ENCODE measurements around the gene B3GLCT. TPM values are rescaled to one million over a fixed set of nuclear protein-coding genes. Genes with fewer than 3 reads are reported as not detected.

Gene B3GLCT
- polyA plus RNA-seq, 1 of the 3 experiments (the other 2 are of a cell fraction), result 2.4 TPM

GRCh38 chr13:31286930-31287329, 87.2 kb downstream of the B3GLCT start:
- no peak overlapping the region for H3K4me3 ChIP-seq (ENCODE audit: low read depth in 2 of 2, low read length in 1 of 2)
- POLR2A ChIA-PET, result no interaction called here
- no peak overlapping the region for H3K27ac ChIP-seq (ENCODE audit: low read depth in 2 of 2, low read length in 1 of 2)
- no peaks in the 10 kb centered on the region for H3K79me2 ChIP-seq (ENCODE audit: insufficient read depth)
- H3K4me1 ChIP-seq (ENCODE audit: control insufficient read depth in 1 of 2, insufficient read depth in 2 of 2, low read depth in 1 of 2, low read length in 1 of 2), result no peaks in the 10 kb centered on the region
- TF ChIP-seq FOXJ3 (CRISPR knock-in tag; IDR thresholded peaks at IDR 0.05), result no peak
- TF ChIP-seq EZH2phosphoT487 (IDR thresholded peaks at IDR 0.05; ENCODE audit: borderline replicate concordance, low read depth), result no peak
- TF ChIP-seq PBX3 (IDR thresholded peaks at IDR 0.05), result no peak
- no peak for TF ChIP-seq GABPA (IDR thresholded peaks at IDR 0.05; ENCODE audit: low read depth)
- no peak for TF ChIP-seq TEAD4 (IDR thresholded peaks at IDR 0.05; ENCODE audit: borderline replicate concordance, insufficient read depth)
- TF ChIP-seq, protein P1, sequence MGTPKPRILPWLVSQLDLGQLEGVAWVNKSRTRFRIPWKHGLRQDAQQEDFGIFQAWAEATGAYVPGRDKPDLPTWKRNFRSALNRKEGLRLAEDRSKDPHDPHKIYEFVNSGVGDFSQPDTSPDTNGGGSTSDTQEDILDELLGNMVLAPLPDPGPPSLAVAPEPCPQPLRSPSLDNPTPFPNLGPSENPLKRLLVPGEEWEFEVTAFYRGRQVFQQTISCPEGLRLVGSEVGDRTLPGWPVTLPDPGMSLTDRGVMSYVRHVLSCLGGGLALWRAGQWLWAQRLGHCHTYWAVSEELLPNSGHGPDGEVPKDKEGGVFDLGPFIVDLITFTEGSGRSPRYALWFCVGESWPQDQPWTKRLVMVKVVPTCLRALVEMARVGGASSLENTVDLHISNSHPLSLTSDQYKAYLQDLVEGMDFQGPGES (IDR thresholded peaks at IDR 0.05; ENCODE audit: low read depth, low read length), result no peak
- TF ChIP-seq RXRA (IDR thresholded peaks at IDR 0.05; ENCODE audit: borderline replicate concordance, low read depth), result no peak
- no peak for TF ChIP-seq FOXM1 (IDR thresholded peaks at IDR 0.05; ENCODE audit: low read depth)
- no peak for TF ChIP-seq RFX5 (IDR thresholded peaks at IDR 0.05; ENCODE audit: low read length)
- TF ChIP-seq, protein P2, sequence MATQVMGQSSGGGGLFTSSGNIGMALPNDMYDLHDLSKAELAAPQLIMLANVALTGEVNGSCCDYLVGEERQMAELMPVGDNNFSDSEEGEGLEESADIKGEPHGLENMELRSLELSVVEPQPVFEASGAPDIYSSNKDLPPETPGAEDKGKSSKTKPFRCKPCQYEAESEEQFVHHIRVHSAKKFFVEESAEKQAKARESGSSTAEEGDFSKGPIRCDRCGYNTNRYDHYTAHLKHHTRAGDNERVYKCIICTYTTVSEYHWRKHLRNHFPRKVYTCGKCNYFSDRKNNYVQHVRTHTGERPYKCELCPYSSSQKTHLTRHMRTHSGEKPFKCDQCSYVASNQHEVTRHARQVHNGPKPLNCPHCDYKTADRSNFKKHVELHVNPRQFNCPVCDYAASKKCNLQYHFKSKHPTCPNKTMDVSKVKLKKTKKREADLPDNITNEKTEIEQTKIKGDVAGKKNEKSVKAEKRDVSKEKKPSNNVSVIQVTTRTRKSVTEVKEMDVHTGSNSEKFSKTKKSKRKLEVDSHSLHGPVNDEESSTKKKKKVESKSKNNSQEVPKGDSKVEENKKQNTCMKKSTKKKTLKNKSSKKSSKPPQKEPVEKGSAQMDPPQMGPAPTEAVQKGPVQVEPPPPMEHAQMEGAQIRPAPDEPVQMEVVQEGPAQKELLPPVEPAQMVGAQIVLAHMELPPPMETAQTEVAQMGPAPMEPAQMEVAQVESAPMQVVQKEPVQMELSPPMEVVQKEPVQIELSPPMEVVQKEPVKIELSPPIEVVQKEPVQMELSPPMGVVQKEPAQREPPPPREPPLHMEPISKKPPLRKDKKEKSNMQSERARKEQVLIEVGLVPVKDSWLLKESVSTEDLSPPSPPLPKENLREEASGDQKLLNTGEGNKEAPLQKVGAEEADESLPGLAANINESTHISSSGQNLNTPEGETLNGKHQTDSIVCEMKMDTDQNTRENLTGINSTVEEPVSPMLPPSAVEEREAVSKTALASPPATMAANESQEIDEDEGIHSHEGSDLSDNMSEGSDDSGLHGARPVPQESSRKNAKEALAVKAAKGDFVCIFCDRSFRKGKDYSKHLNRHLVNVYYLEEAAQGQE (IDR thresholded peaks at IDR 0.05; ENCODE audit: low read depth, low read length), result no peak
- no peak for TF ChIP-seq GATA2 (CRISPR knock-in tag; IDR thresholded peaks at IDR 0.05)
- no peak for TF ChIP-seq SIN3A (IDR thresholded peaks at IDR 0.05; ENCODE audit: borderline replicate concordance, low read depth, low read length)
- no peak for TF ChIP-seq TCF12 (IDR thresholded peaks at IDR 0.05)
- TF ChIP-seq EP300 (IDR thresholded peaks at IDR 0.05; ENCODE audit: borderline replicate concordance in 1 of 2, low read depth in 1 of 2, low read length in 1 of 2), result no peak
- TF ChIP-seq, protein P3, sequence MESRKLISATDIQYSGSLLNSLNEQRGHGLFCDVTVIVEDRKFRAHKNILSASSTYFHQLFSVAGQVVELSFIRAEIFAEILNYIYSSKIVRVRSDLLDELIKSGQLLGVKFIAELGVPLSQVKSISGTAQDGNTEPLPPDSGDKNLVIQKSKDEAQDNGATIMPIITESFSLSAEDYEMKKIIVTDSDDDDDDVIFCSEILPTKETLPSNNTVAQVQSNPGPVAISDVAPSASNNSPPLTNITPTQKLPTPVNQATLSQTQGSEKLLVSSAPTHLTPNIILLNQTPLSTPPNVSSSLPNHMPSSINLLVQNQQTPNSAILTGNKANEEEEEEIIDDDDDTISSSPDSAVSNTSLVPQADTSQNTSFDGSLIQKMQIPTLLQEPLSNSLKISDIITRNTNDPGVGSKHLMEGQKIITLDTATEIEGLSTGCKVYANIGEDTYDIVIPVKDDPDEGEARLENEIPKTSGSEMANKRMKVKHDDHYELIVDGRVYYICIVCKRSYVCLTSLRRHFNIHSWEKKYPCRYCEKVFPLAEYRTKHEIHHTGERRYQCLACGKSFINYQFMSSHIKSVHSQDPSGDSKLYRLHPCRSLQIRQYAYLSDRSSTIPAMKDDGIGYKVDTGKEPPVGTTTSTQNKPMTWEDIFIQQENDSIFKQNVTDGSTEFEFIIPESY (IDR thresholded peaks at IDR 0.05; ENCODE audit: borderline replicate concordance, low read depth), result no peak
- TF ChIP-seq SMC3 (IDR thresholded peaks at IDR 0.05; ENCODE audit: low read depth, low read length), result no peak
- no peak for TF ChIP-seq USF2 (IDR thresholded peaks at IDR 0.05; ENCODE audit: borderline replicate concordance, low read depth, low read length)
- no peak for TF ChIP-seq NRF1 (IDR thresholded peaks at IDR 0.05; ENCODE audit: low read depth, low read length)
- H3K9me3 ChIP-seq, result 0 out of 2 replicates have a peak, but pooled peaks cover 3% of the 10 kb centered on the region
- no peak for DNase-seq
- H3K9me2 ChIP-seq, result no peaks in the 10 kb centered on the region
- no peak overlapping the region for H3K9ac ChIP-seq
- WGBS (ENCODE audit: low lambda C conversion rate), result 91% methylated on average over 2 of the region's 2 CpGs
- H3F3A ChIP-seq (replicated peaks; ENCODE audit: insufficient read depth), result no peaks in the 10 kb centered on the region
- no peak overlapping the region for H3K4me2 ChIP-seq
- CTCF ChIA-PET, result interaction anchor here (1.4 kb wide), 1 partner anchor 9 kb away, joined by 4 read pairs; no protein-coding TSS in a partner anchor
- H3K27me3 ChIP-seq (ENCODE audit: insufficient read depth), result no peaks in the 10 kb centered on the region
- no peak overlapping the region for H2AFZ ChIP-seq (ENCODE audit: low read depth)
- H4K20me1 ChIP-seq (ENCODE audit: insufficient read depth), result no peaks in the 10 kb centered on the region
- H3K36me3 ChIP-seq (replicated peaks in 1 of 2; ENCODE audit: control insufficient read depth in 1 of 2, insufficient read depth in 2 of 2, low read length in 1 of 2), result peaks cover 6 to 33% of the 10 kb centered on the region in 2 experiments
